Endothelial cell of umbilical vein (primary cell): ENCODE data around the gene TENT5C. TPM values are rescaled to one million over a fixed set of nuclear protein-coding genes. Genes with fewer than 3 reads are reported as not detected.

Source experiments
- BruUV-seq: library from RNA; stranded (reverse); fragments of 400-500 nt; replicated peaks from 2 replicates; lab custom pipeline; 2021; lab: Mats Ljungman, UMichigan
- CTCF ChIA-PET: fragments of 300-600, 350-600 bp; sonication (Branson Sonifier 250); formaldehyde crosslinking; loops from one replicate; lab custom pipeline; 2021; ENCODE audit warnings: antibody characterized with exemption, inconsistent platforms; lab: Charles Lee
- POLR2A ChIA-PET: fragments of 300-600, 350-600 bp; sonication (Branson Sonifier 250); formaldehyde crosslinking; loops from one replicate; lab custom pipeline; 2021; ENCODE audit warnings: antibody characterized with exemption, inconsistent platforms; lab: Charles Lee
- DNase-seq: peaks from one replicate; pipeline ENCODE4 v3.0.0-alpha.2; 2011; ENCODE audit warnings: low read depth, low spot score
- FAIRE-seq: peaks from 2 replicates; lab custom pipeline; 2011; peaks lifted over from hg19 to GRCh38; lab: Jason Lieb, UNC
- H2AFZ ChIP-seq: 2 replicates; pipeline ENCODE4 v1.6.0; 2012; ENCODE audit warnings: low read depth, low read length, control low read depth, inconsistent platforms
- H3K27ac ChIP-seq: 2 replicates; pipeline ENCODE4 v1.5.1; 2011; ENCODE audit warnings: low read depth, mild to moderate bottlenecking, control low read depth, low read length, moderate library complexity; ENCODE audit not compliant: insufficient read depth
- H3K27me3 ChIP-seq, 2 experiments: 2 replicates each; pipeline versions ENCODE4 v1.6.0 to v1.6.1; 2011; ENCODE audit warnings: low read length in 2 of 2, mixed read lengths in 1 of 2; ENCODE audit not compliant: control insufficient read depth in 2 of 2, insufficient read depth in 2 of 2
- H3K36me3 ChIP-seq, 2 experiments: 2 replicates in 1 of 2; 3 replicates in 1 of 2; pipeline ENCODE4 v1.5.1; 2011; ENCODE audit warnings: low read length in 2 of 2, mild to moderate bottlenecking in 1 of 2, moderate library complexity in 1 of 2; ENCODE audit not compliant: control insufficient read depth in 2 of 2, insufficient read depth in 2 of 2; ENCODE audit errors: extremely low read depth in 1 of 2
- H3K4me1 ChIP-seq: 3 replicates; pipeline ENCODE4 v1.5.1; 2011; ENCODE audit warnings: mild to moderate bottlenecking, low read length; ENCODE audit not compliant: control insufficient read depth, insufficient read depth; ENCODE audit errors: extremely low read depth
- H3K4me2 ChIP-seq: 2 replicates; pipeline ENCODE4 v1.6.1; 2011; ENCODE audit warnings: low read length, control low read depth, mixed read lengths; ENCODE audit not compliant: insufficient read depth
- H3K4me3 ChIP-seq, 3 experiments: fragments of 200-600 bp in 1 of 3; sonication (generic), shearing (Covaris generic) in 1 of 3; replicated peaks in 1 of 3; 2 replicates each; pipeline ENCODE4 v1.5.1; 2011 to 2016; ENCODE audit warnings: control low read depth in 3 of 3, low read length in 3 of 3, mild to moderate bottlenecking in 2 of 3, inconsistent platforms in 1 of 3, low read depth in 1 of 3, moderate library complexity in 1 of 3; ENCODE audit not compliant: insufficient read depth in 1 of 3
- H3K79me2 ChIP-seq: 2 replicates; pipeline ENCODE4 v1.6.0; 2012; ENCODE audit warnings: low read length, inconsistent platforms; ENCODE audit not compliant: control insufficient read depth, insufficient read depth
- H3K9ac ChIP-seq: replicated peaks from 2 replicates; pipeline ENCODE3; 2011; ENCODE audit warnings: low read length, control low read depth; ENCODE audit not compliant: insufficient read depth; ENCODE audit errors: extremely low read depth
- H3K9me1 ChIP-seq: replicated peaks from 3 replicates; pipeline ENCODE4 v1.6.0; 2011; ENCODE audit warnings: mild to moderate bottlenecking, low read length; ENCODE audit not compliant: control insufficient read depth, insufficient read depth; ENCODE audit errors: extremely low read depth
- H3K9me3 ChIP-seq: replicated peaks from 2 replicates; pipeline ENCODE4 v1.5.1; 2012; ENCODE audit warnings: low read length, inconsistent platforms; ENCODE audit not compliant: control insufficient read depth, insufficient read depth
- H4K20me1 ChIP-seq: replicated peaks from 2 replicates; pipeline ENCODE3; 2011; ENCODE audit warnings: mild to moderate bottlenecking, low read length; ENCODE audit not compliant: control insufficient read depth, insufficient read depth; ENCODE audit errors: extremely low read depth
- EZH2 ChIP-seq: IDR thresholded peaks from 2 replicates; pipeline ENCODE4 v1.6.1; 2012; ENCODE audit warnings: borderline replicate concordance, low read depth, mild to moderate bottlenecking, moderate library complexity, low read length, inconsistent platforms; ENCODE audit not compliant: severe bottlenecking
- MYC ChIP-seq: IDR thresholded peaks from one replicate; pipeline ENCODE4 v1.6.1; 2011; ENCODE audit warnings: mild to moderate bottlenecking, low read depth, low read length
- POLR2A ChIP-seq: IDR thresholded peaks from 2 replicates; pipeline ENCODE4 v1.6.1; 2012; ENCODE audit warnings: low read depth, mild to moderate bottlenecking, control low read depth, low read length
- POLR2AphosphoS5 ChIP-seq: IDR thresholded peaks from 2 replicates; pipeline ENCODE4 v1.6.1; 2012; ENCODE audit warnings: low read depth, mild to moderate bottlenecking, control low read depth, low read length, moderate library complexity; ENCODE audit not compliant: insufficient read depth
- dilution Hi-C: fragments of 300-500 bp; cut with MboI; formaldehyde crosslinking; loops from one replicate; pipeline ENCODE4 v1.15.0; 2019; ENCODE audit warnings: low sequenced_read_pairs; ENCODE audit not compliant: extremely low pct_ligation_motif_present
- intact Hi-C: fragments of 100-400 bp; cut with micrococcal nuclease; formaldehyde crosslinking; loops from one replicate; pipeline ENCODE4 v1.10.0; 2022
- polyA plus RNA-seq, 4 experiments: library from polyadenylated mRNA; depleted of rRNA in 3 of 4; stranded (reverse) in 3 of 4; unstranded in 1 of 4; fragments of >200 nt; gene quantifications; 2 replicates each; pipeline versions ENCODE4 v1.2.1 to v1.2.3, GENCODE V29; 2011 to 2012; ENCODE audit warnings: missing spikeins in 1 of 4
- total RNA-seq: library from RNA; stranded (reverse); gene quantifications from 2 replicates; pipeline ENCODE4 v1.2.3, GENCODE V29; 2021
- TF ChIP-seq, protein P1 (sequence below), 2 donors: IDR thresholded peaks; 1 replicate in 1 of 2; 2 replicates in 1 of 2; pipeline ENCODE4 v1.5.1; 2011; ENCODE audit warnings: low read length in 2 of 2, mild to moderate bottlenecking in 2 of 2, moderate library complexity in 2 of 2, control low read depth in 1 of 2, inconsistent platforms in 1 of 2, low read depth in 1 of 2; ENCODE audit not compliant: insufficient read depth in 1 of 2; ENCODE audit errors: extremely low read depth in 1 of 2
- TF ChIP-seq, protein P2 (sequence below): IDR thresholded peaks from 2 replicates; pipeline ENCODE4 v1.6.1; 2011; ENCODE audit not compliant: insufficient read depth, insufficient read length

TENT5C gene
- total and polyA plus RNA-seq, 2 donors (not counting 3 experiments of a cell fraction or from before 2014, with no cell fraction given): 0.06 to 0.22 TPM

DNA sequence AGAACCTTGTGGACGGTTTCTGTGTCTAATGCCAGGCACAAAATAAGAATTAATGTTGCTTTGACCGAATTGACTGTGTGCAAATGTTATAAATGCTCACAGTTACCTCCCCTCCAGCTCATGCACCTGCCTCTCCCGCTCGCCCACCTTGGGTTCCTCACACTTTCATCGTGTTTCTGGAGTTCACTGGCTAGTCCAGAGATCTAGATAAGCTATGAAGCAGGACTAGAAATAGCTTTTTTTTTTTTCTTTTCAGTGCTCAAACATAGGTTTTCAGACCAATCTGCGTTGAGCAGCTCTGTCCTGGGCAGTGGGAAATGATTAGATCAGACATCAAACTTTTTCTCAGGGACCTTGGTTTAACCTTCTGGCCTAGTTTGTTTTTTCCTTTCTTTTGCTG, 11.1 kb downstream of the TENT5C start:
- H3K27me3 ChIP-seq: peaks cover 3 to 5% of the 10 kb centered on the region in 2 experiments
- no peak overlapping the region for H3K9ac ChIP-seq
- H2AFZ ChIP-seq: no peak overlapping the region
- TF ChIP-seq MYC (no peak), POLR2AphosphoS5 (no peak), EZH2 (no peak), POLR2A (no peak)
- TF ChIP-seq, protein P1, sequence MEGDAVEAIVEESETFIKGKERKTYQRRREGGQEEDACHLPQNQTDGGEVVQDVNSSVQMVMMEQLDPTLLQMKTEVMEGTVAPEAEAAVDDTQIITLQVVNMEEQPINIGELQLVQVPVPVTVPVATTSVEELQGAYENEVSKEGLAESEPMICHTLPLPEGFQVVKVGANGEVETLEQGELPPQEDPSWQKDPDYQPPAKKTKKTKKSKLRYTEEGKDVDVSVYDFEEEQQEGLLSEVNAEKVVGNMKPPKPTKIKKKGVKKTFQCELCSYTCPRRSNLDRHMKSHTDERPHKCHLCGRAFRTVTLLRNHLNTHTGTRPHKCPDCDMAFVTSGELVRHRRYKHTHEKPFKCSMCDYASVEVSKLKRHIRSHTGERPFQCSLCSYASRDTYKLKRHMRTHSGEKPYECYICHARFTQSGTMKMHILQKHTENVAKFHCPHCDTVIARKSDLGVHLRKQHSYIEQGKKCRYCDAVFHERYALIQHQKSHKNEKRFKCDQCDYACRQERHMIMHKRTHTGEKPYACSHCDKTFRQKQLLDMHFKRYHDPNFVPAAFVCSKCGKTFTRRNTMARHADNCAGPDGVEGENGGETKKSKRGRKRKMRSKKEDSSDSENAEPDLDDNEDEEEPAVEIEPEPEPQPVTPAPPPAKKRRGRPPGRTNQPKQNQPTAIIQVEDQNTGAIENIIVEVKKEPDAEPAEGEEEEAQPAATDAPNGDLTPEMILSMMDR (IDR thresholded peaks at IDR 0.05; ENCODE audit: extremely low read depth in 1 of 2, insufficient read depth in 1 of 2, low read depth in 1 of 2, low read length in 2 of 2): no peak
- TF ChIP-seq, protein P2, sequence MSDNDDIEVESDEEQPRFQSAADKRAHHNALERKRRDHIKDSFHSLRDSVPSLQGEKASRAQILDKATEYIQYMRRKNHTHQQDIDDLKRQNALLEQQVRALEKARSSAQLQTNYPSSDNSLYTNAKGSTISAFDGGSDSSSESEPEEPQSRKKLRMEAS: no peak
- POLR2A ChIA-PET: no interaction called here
- H3K9me1 ChIP-seq: no peaks in the 10 kb centered on the region
- H3K9me3 ChIP-seq: no peaks in the 10 kb centered on the region
- no peak overlapping the region for H3K27ac ChIP-seq
- H4K20me1 ChIP-seq: no peaks in the 10 kb centered on the region
- H3K79me2 ChIP-seq: no peaks in the 10 kb centered on the region
- H3K4me2 ChIP-seq: no peak overlapping the region
- no peaks in the 10 kb centered on the region for H3K36me3 ChIP-seq
- H3K4me1 ChIP-seq: no peaks in the 10 kb centered on the region
- no peak overlapping the region for H3K4me3 ChIP-seq
- intact Hi-C loops (no loop called here), dilution Hi-C loops (no loop called here)
- FAIRE-seq (no peak), DNase-seq (no peak)
- CTCF ChIA-PET: no interaction called here
- BruUV-seq: no TSS peak
